Heart left ventricle (tissue), 16 donors: ENCODE results near the gene BCAS1. TPM values are rescaled to one million over a fixed set of nuclear protein-coding genes. Genes with fewer than 3 reads are reported as not detected.

Source experiments
- ATAC-seq, 4 donors: fragments of 200-7000 bp; cut with Tn5 transposase; one replicate each; pipeline ENCODE4 v1.9.1; 2020 to 2022; ENCODE audit warnings: moderate library complexity in 4 of 4, mild to moderate bottlenecking in 3 of 4, moderate number of reproducible peaks in 1 of 4
- DNase-seq, 5 donors: peaks; one replicate each; pipeline ENCODE4 v3.0.0-alpha.2; 2020
- H3K27ac ChIP-seq, 12 donors: fragments of 200-600 bp; sonication (generic) in 4 of 12; one replicate each; pipeline versions ENCODE4 v1.5.0 to v1.8.0; 2016 to 2022; ENCODE audit warnings: mild to moderate bottlenecking in 2 of 12
- H3K27me3 ChIP-seq, 9 donors: fragments of 200-600 bp; sonication (generic) in 2 of 9; one replicate each; pipeline versions ENCODE4 v1.5.1 to v1.8.0; 2016 to 2022; ENCODE audit warnings: mild to moderate bottlenecking in 3 of 9
- H3K36me3 ChIP-seq, 9 donors: fragments of 200-600 bp; sonication (generic) in 2 of 9; one replicate each; pipeline versions ENCODE4 v1.5.0 to v1.8.0; 2018 to 2022; ENCODE audit warnings: mild to moderate bottlenecking in 2 of 9
- H3K4me1 ChIP-seq, 12 donors: fragments of 200-600 bp; sonication (generic) in 4 of 12; one replicate each; pipeline versions ENCODE4 v1.5.0 to v1.8.0; 2016 to 2022; ENCODE audit warnings: mild to moderate bottlenecking in 3 of 12
- H3K4me3 ChIP-seq, 12 donors: fragments of 200-600 bp; sonication (generic) in 4 of 12; one replicate each; pipeline versions ENCODE4 v1.5.0 to v1.8.0; 2017 to 2022; ENCODE audit warnings: mild to moderate bottlenecking in 9 of 12, moderate library complexity in 4 of 12
- H3K9me3 ChIP-seq, 12 donors: fragments of 200-600 bp; sonication (generic) in 4 of 12; one replicate each; pipeline versions ENCODE4 v1.5.0 to v1.8.0; 2016 to 2022; ENCODE audit warnings: mild to moderate bottlenecking in 1 of 12
- POLR2A ChIP-seq, 2 donors: fragments of 450-650 bp; IDR thresholded peaks; one replicate each; pipeline ENCODE4 v1.6.1; 2017; ENCODE audit warnings: antibody characterized with exemption in 2 of 2, mild to moderate bottlenecking in 2 of 2, moderate library complexity in 2 of 2
- WGBS, 4 donors: extraction: QIAGEN DNeasy Blood & Tissue Kit in 2 of 4; methylation state at CpG; one replicate each; pipeline versions ENCODE4 v1.1.5 to v1.1.7; 2013 to 2018; 5-methylcytosine and 5-hydroxymethylcytosine counted together
- intact Hi-C, 10 donors: fragments of 100-400 bp; cut with DNase I; formaldehyde crosslinking; loops; one replicate each; pipeline versions ENCODE4 v1.11.1 to v1.14.2; 2022
- polyA plus RNA-seq, 2 donors: library from polyadenylated mRNA; stranded (reverse); fragments of 200-250 nt; gene quantifications; one replicate each; pipeline ENCODE4 v1.2.3, GENCODE V29; 2013
- total RNA-seq, 9 donors: library from RNA; depleted of rRNA in 2 of 9; stranded (reverse); fragments of >200 nt in 2 of 9; fragmentation: NEBNext Ultra II Directional in 3 of 9; extraction: Animal tissue kit (Norgen Biotek cat#: 25700) in 3 of 9; gene quantifications; one replicate each; pipeline versions ENCODE4 v1.1.0 to v1.2.4, GENCODE V29; 2016 to 2023
- TF ChIP-seq, protein P1 (sequence below), 12 donors: fragments of 200-600 bp; sonication (generic) in 4 of 12; IDR thresholded peaks; one replicate each; pipeline versions ENCODE4 v1.5.0 to v1.8.0; 2018 to 2022; ENCODE audit warnings: antibody characterized with exemption in 12 of 12, mild to moderate bottlenecking in 5 of 12
- donor health status: ischemic (EF 13 %, LVEDD 7.1; RV severe dilation, severe dysfunction).
- donor health status: healthy with polysubstance abuse.
- donor health status: DM: no; HTN: yes; CAD: no.
- donor health status: DM: no; HTN: no; CAD: no.
- donor health status: ischemic (EF 25% LVEDD 6.9; RV normal size, moderate dysfunction).
- donor health status: ischemic (EF 25% LVEDD 5.7; RV mildly dilated, moderate dysfunction).
- donor health status: healthy.
- donor health status: DM: yes; HTN: yes; CAD: no.
- donor health status: ischemic (EF 35%, LVEDD 5.7; RV mildly dilated, moderate dysfunction).
- donor health status: nonischemic (EF 11% LVEDD 7.7; RV severe dilation, severe dysfunction).
- donor health status: DM: yes; HTN: yes; CAD: no.
- donor health status: PGD.
- donor health status: ischemic (EF 29% LVEDD 5.4; RV normal size, mild dysfunction).
- donor health status: nonischemic (EF 23%, LVEDD 6.1; RV moderate dilation, normal function).

The BCAS1 gene
- total and polyA plus RNA-seq, 11 donors: not detected

DNA sequence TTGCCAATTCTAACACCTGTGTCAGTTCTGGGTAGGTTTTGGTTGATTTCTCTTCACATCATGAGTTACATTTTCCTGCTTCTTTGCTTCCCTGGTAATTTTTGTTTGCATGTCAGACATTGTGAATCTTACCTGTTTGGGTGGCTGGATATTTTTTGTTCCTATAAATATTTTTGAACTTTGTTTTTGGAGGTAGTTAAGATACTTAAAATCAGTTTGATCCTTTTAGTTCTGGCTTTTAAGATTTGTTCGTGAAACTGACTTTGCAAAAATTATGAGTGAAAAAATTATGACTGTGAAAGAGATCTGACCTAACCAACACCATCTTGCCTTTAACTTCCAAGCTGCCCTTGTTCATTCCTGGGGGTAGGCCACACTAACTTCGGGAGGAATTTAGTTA, 69.5 kb downstream of the BCAS1 start:
- H3K27me3 ChIP-seq: no peaks in the 10 kb centered on the region
- no peaks in the 10 kb centered on the region for H3K4me1 ChIP-seq
- 50 to 81% (median 65%) methylated on average over 2 of the region's 2 CpGs for WGBS, 4 donors

DNA sequence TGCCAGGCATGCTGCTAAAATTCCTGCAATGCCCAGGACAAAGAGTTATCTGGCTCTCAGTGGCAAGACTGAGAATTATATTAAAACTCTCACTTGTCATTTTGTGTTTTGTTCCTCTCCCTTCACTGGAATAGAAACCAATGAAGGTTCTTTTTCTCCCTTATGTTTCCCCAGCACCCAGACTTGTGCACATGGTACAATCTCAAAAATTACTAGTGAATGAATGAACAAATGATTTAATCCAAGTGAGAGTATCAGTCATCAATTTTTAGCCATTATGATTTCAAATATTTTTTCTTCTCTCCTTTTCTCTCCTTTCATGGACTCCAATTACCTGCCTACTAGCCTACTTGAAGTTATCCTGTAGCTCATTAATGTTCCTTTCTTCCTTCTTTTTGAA, 70.1 kb downstream of the BCAS1 start:
- no peak for DNase-seq
- TF ChIP-seq, protein P1, sequence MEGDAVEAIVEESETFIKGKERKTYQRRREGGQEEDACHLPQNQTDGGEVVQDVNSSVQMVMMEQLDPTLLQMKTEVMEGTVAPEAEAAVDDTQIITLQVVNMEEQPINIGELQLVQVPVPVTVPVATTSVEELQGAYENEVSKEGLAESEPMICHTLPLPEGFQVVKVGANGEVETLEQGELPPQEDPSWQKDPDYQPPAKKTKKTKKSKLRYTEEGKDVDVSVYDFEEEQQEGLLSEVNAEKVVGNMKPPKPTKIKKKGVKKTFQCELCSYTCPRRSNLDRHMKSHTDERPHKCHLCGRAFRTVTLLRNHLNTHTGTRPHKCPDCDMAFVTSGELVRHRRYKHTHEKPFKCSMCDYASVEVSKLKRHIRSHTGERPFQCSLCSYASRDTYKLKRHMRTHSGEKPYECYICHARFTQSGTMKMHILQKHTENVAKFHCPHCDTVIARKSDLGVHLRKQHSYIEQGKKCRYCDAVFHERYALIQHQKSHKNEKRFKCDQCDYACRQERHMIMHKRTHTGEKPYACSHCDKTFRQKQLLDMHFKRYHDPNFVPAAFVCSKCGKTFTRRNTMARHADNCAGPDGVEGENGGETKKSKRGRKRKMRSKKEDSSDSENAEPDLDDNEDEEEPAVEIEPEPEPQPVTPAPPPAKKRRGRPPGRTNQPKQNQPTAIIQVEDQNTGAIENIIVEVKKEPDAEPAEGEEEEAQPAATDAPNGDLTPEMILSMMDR (IDR thresholded peaks at IDR 0.05): no peak
- no peak for TF ChIP-seq POLR2A (IDR thresholded peaks at IDR 0.05)
- H3K4me3 ChIP-seq: no peak overlapping the region

More for the DNA sequence above, 69.5 kb downstream of the BCAS1 start:
- DNase-seq (no peak), ATAC-seq (no peak)
- peaks cover 0 to 35% (median 12%) of the 10 kb centered on the region in 12 donors for H3K9me3 ChIP-seq
- H3K27ac ChIP-seq: no peak overlapping the region
- H3K36me3 ChIP-seq: no peaks in the 10 kb centered on the region
- TF ChIP-seq, protein P1 (IDR thresholded peaks at IDR 0.05): no peak
- TF ChIP-seq POLR2A (IDR thresholded peaks at IDR 0.05): no peak
- intact Hi-C loops: no loop called here
- no peak overlapping the region for H3K4me3 ChIP-seq

DNA sequence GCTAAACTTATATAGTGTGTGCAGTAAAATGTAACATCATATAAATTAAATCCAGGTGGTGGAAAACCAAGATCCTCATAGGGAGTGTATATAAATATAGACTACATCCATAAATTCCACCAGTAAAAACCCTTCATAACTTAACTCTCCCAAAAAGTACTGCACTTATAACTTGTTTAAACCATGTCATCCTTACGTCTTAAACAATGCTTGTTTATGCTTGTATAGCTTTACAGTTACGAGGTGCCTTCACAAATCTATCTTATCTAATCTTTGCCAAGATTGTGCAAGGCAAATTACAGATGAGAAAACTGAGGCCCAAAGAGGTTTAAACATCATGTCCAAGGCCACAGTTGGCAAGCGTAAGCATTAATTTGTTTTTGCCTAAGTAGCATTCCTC, 71.3 kb downstream of the BCAS1 start:
- DNase-seq (no peak), ATAC-seq (no peak)
- H3K27ac ChIP-seq: no peak overlapping the region
- H3K4me3 ChIP-seq: no peak overlapping the region
- no peaks in the 10 kb centered on the region for H3K4me1 ChIP-seq
- H3K9me3 ChIP-seq: peaks cover 0 to 35% (median 12%) of the 10 kb centered on the region in 12 donors
- intact Hi-C loops: no loop called here
- no peaks in the 10 kb centered on the region for H3K27me3 ChIP-seq
- H3K36me3 ChIP-seq: no peaks in the 10 kb centered on the region
- TF ChIP-seq, protein P1 (IDR thresholded peaks at IDR 0.05): no peak
- no peak for TF ChIP-seq POLR2A (IDR thresholded peaks at IDR 0.05)
- 79 to 89% (median 84%) methylated on average over 3 of the region's 3 CpGs for WGBS, 4 donors

More for the DNA sequence above, 70.1 kb downstream of the BCAS1 start:
- H3K27ac ChIP-seq: no peak overlapping the region
- H3K9me3 ChIP-seq: peaks cover 0 to 35% (median 12%) of the 10 kb centered on the region in 12 donors
- no peaks in the 10 kb centered on the region for H3K27me3 ChIP-seq
- intact Hi-C loops: no loop called here
- ATAC-seq: no peak
- H3K36me3 ChIP-seq: no peaks in the 10 kb centered on the region
- no peaks in the 10 kb centered on the region for H3K4me1 ChIP-seq

DNA sequence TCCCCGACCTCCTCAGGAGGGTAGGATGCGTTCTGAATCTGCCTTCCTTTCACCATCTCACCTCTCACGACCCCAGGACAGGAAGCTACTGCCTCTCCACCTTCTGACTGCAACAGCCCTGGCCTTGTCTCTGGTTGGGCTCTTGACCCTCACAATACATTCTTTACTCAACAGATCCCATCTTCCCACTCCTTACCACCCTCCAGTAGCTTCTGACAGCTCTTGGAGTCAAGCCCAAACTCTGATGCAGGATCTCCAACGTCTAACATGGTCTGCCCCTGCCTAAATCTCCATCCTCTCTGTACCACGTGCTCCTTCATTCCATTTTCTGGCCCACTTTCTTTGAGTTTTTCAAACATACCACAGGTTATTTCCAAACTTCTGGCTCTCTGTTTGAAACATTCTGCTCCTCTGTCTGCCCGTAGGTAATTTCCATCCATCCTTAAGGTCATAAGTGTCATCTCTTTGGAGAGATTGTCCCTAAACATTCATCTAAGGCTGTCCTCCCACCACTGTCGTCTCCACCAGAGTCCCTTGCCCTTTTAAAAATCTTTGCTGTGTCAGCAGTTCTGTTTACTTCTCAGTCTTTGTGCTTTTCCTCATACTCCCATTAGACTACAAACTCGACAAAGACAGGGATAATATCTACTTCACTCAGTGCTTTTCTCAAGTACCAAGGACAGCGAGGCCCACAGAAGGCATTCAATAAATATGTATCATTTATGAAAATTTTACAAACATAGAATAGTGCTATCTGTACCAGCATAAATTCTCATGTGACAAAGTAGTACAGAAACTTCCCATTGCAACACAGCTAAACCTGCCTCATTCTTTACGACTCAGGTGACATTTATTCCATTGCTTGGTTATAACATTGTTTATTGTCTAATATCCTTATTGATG, 73.6 kb downstream of the BCAS1 start:
- H3K27me3 ChIP-seq: peaks cover 0 to 4% (median 0%) of the 10 kb centered on the region in 9 donors
- intact Hi-C loops: no loop called here
- WGBS, 4 donors: 64 to 72% (median 66%) methylated on average over 10 of the region's 10 CpGs

More for the DNA sequence above, 73.6 kb downstream of the BCAS1 start:
- Histone ChIP-seq H3K36me3 (no peaks in the 10 kb centered on the region), H3K4me3 (no peak overlapping the region), H3K9me3 (peaks cover 0 to 25% (median 10%) of the 10 kb centered on the region in 12 donors), H3K27ac (no peak overlapping the region), H3K4me1 (no peaks in the 10 kb centered on the region)
- TF ChIP-seq, protein P1 (IDR thresholded peaks at IDR 0.05): no peak
- TF ChIP-seq POLR2A (IDR thresholded peaks at IDR 0.05): no peak
- no peak for DNase-seq
- no peak for ATAC-seq
